ENCODE data around the gene DDX19B. TPM values are rescaled to one million over a fixed set of nuclear protein-coding genes. Genes with fewer than 3 reads are reported as not detected.

The DDX19B gene
- total RNA-seq, 1 donor from 2014 or later = 25.7 TPM

GRCh38 chr16:70348991-70349390, 50.0 kb downstream of the DDX19B start:
- H3K4me3 Mint-ChIP-seq (ENCODE audit: unreplicated experiment) = no peak overlapping the region
- Histone ChIP-seq H3K4me3 (ENCODE audit: insufficient read depth, low read depth, low read length) (no peak overlapping the region), H3K9me3 (ENCODE audit: insufficient read depth, low read depth, low read length) (no peaks in the 10 kb centered on the region), H3K9ac (ENCODE audit: low read length) (no peak overlapping the region), H2AFZ (ENCODE audit: low read depth, low read length) (no peak overlapping the region), H3K27me3 (ENCODE audit: insufficient read depth, low read length) (no peaks in the 10 kb centered on the region), H3K79me2 (ENCODE audit: insufficient read depth, low read length) (peaks cover 49% of the 10 kb centered on the region), H4K20me1 (ENCODE audit: insufficient read depth, low read length) (peaks cover 17% of the 10 kb centered on the region), H3K4me2 (ENCODE audit: low read length) (no peak overlapping the region), H3K36me3 (ENCODE audit: insufficient read depth, low read length) (peaks cover 10% of the 10 kb centered on the region), H3K4me1 (ENCODE audit: insufficient read depth, low read length) (no peaks in the 10 kb centered on the region), H3K27ac (ENCODE audit: low read depth, low read length) (no peak overlapping the region)
- H3K9me3 Mint-ChIP-seq (ENCODE audit: unreplicated experiment) = no peaks in the 10 kb centered on the region
- DNase-seq (ENCODE audit: low read depth) (no peak), FAIRE-seq (no peak)
- TF ChIP-seq CTCF (IDR thresholded peaks at IDR 0.05; ENCODE audit: insufficient read depth, low read depth, low read length) (no peak), EZH2 (IDR thresholded peaks at IDR 0.05; ENCODE audit: insufficient read depth, low read length) (no peak)
- H3K4me1 Mint-ChIP-seq (ENCODE audit: low read depth, unreplicated experiment) = peaks cover 4% of the 10 kb centered on the region
- H3K36me3 Mint-ChIP-seq (ENCODE audit: low read depth, unreplicated experiment) = peaks cover 4% of the 10 kb centered on the region
- no peaks in the 10 kb centered on the region for H3K27me3 Mint-ChIP-seq (ENCODE audit: low read depth, unreplicated experiment)
- H3K27ac Mint-ChIP-seq (ENCODE audit: unreplicated experiment) = no peak overlapping the region

GRCh38 chr16:70349783-70350182, 50.8 kb downstream of the DDX19B start:
- H3K9me3 Mint-ChIP-seq (ENCODE audit: unreplicated experiment) = no peaks in the 10 kb centered on the region
- Histone ChIP-seq H3K9ac (ENCODE audit: low read length) (no peak overlapping the region), H3K27me3 (ENCODE audit: insufficient read depth, low read length) (no peaks in the 10 kb centered on the region), H2AFZ (ENCODE audit: low read depth, low read length) (no peak overlapping the region), H3K4me3 (ENCODE audit: insufficient read depth, low read depth, low read length) (no peak overlapping the region), H3K36me3 (ENCODE audit: insufficient read depth, low read length) (peaks cover 10% of the 10 kb centered on the region), H3K4me2 (ENCODE audit: low read length) (no peak overlapping the region), H3K79me2 (ENCODE audit: insufficient read depth, low read length) (peaks cover 49% of the 10 kb centered on the region), H4K20me1 (ENCODE audit: insufficient read depth, low read length) (peaks cover 17% of the 10 kb centered on the region), H3K4me1 (ENCODE audit: insufficient read depth, low read length) (no peaks in the 10 kb centered on the region), H3K27ac (ENCODE audit: low read depth, low read length) (no peak overlapping the region), H3K9me3 (ENCODE audit: insufficient read depth, low read depth, low read length) (no peaks in the 10 kb centered on the region)
- no peak overlapping the region for H3K4me3 Mint-ChIP-seq (ENCODE audit: unreplicated experiment)
- H3K27me3 Mint-ChIP-seq (ENCODE audit: low read depth, unreplicated experiment) = no peaks in the 10 kb centered on the region
- TF ChIP-seq EZH2 (IDR thresholded peaks at IDR 0.05; ENCODE audit: insufficient read depth, low read length) (no peak), CTCF (IDR thresholded peaks at IDR 0.05; ENCODE audit: insufficient read depth, low read depth, low read length) (no peak)
- peaks cover 6% of the 10 kb centered on the region for H3K36me3 Mint-ChIP-seq (ENCODE audit: low read depth, unreplicated experiment)
- DNase-seq (ENCODE audit: low read depth) (no peak), FAIRE-seq (no peak)
- H3K27ac Mint-ChIP-seq (ENCODE audit: unreplicated experiment) = no peak overlapping the region
- H3K4me1 Mint-ChIP-seq (ENCODE audit: low read depth, unreplicated experiment) = peaks cover 4% of the 10 kb centered on the region

GRCh38 chr16:70359552-70359951, 60.6 kb downstream of the DDX19B start:
- Mint-ChIP-seq H3K27me3 (ENCODE audit: low read depth, unreplicated experiment) (no peaks in the 10 kb centered on the region), H3K4me3 (ENCODE audit: unreplicated experiment) (no peak overlapping the region), H3K9me3 (ENCODE audit: unreplicated experiment) (no peaks in the 10 kb centered on the region), H3K27ac (ENCODE audit: unreplicated experiment) (no peak overlapping the region), H3K36me3 (ENCODE audit: low read depth, unreplicated experiment) (peaks cover 11% of the 10 kb centered on the region), H3K4me1 (ENCODE audit: low read depth, unreplicated experiment) (no peaks in the 10 kb centered on the region)
- Histone ChIP-seq H3K27ac (ENCODE audit: low read depth, low read length) (no peak overlapping the region), H3K4me1 (ENCODE audit: insufficient read depth, low read length) (no peaks in the 10 kb centered on the region), H3K79me2 (ENCODE audit: insufficient read depth, low read length) (no peaks in the 10 kb centered on the region), H3K9ac (ENCODE audit: low read length) (no peak overlapping the region), H3K4me3 (ENCODE audit: insufficient read depth, low read depth, low read length) (no peak overlapping the region), H2AFZ (ENCODE audit: low read depth, low read length) (no peak overlapping the region), H4K20me1 (ENCODE audit: insufficient read depth, low read length) (peaks cover 6% of the 10 kb centered on the region), H3K9me3 (ENCODE audit: insufficient read depth, low read depth, low read length) (no peaks in the 10 kb centered on the region), H3K36me3 (ENCODE audit: insufficient read depth, low read length) (peaks cover 53% of the 10 kb centered on the region), H3K27me3 (ENCODE audit: insufficient read depth, low read length) (no peaks in the 10 kb centered on the region), H3K4me2 (ENCODE audit: low read length) (no peak overlapping the region)
- FAIRE-seq = no peak
- no peak for TF ChIP-seq CTCF (IDR thresholded peaks at IDR 0.05; ENCODE audit: insufficient read depth, low read depth, low read length)
- DNase-seq (ENCODE audit: low read depth) = no peak

All from astrocyte (in vitro differentiated cells and primary cell).